ENCODE data around the gene MMP1.

Gene MMP1

GRCh38 chr11:102781676-102782075, 16.3 kb downstream of the MMP1 start:
- Histone ChIP-seq H3K27me3 (ENCODE audit: insufficient read depth, low read length) (no peaks in the 10 kb centered on the region), H3K4me1 (ENCODE audit: insufficient read depth, low read length) (peaks cover 17% of the 10 kb centered on the region), H3K9ac (ENCODE audit: low read depth, low read length) (no peak overlapping the region), H3K9me3 (ENCODE audit: insufficient read depth, low read depth, low read length) (no peaks in the 10 kb centered on the region), H3K4me3 (ENCODE audit: low read length) (no peak overlapping the region), H3K27ac (ENCODE audit: low read length) (no peak overlapping the region), H3K36me3 (ENCODE audit: insufficient read depth, low read depth, low read length) (no peaks in the 10 kb centered on the region)

GRCh38 chr11:102780491-102780918, 17.5 kb downstream of the MMP1 start, which contains the start of gene MMP10:
MMP10 (minus strand) TSS chr11:102780628; CDS start chr11:102780591, 37 bp downstream.
- peak within 1 kb of the TSS; percentile 14; the same call in 1 of the 2 replicates for H3K9ac ChIP-seq (ENCODE audit: low read depth, low read length)
- H3K4me3 ChIP-seq (ENCODE audit: low read length) = no peak within 1 kb of the TSS
- no peaks in the 10 kb centered on the region for H3K9me3 ChIP-seq (ENCODE audit: insufficient read depth, low read depth, low read length)
- H3K27me3 ChIP-seq (ENCODE audit: insufficient read depth, low read length) = no peaks in the 10 kb centered on the region
- peaks cover 17% of the 10 kb centered on the region for H3K4me1 ChIP-seq (ENCODE audit: insufficient read depth, low read length)
- H3K27ac ChIP-seq (ENCODE audit: low read length) = no peak within 1 kb of the TSS
- H3K36me3 ChIP-seq (ENCODE audit: insufficient read depth, low read depth, low read length) = no peaks in the 10 kb centered on the region

- peaks cover 17% of the 10 kb centered on the region for H3K4me1 ChIP-seq (ENCODE audit: insufficient read depth, low read length)
- no peaks in the 10 kb centered on the region for H3K27me3 ChIP-seq (ENCODE audit: insufficient read depth, low read length)
- no peaks in the 10 kb centered on the region for H3K9me3 ChIP-seq (ENCODE audit: insufficient read depth, low read depth, low read length)
- no peak overlapping the region for H3K9ac ChIP-seq (ENCODE audit: low read depth, low read length)
- no peak overlapping the region for H3K4me3 ChIP-seq (ENCODE audit: low read length)
- no peaks in the 10 kb centered on the region for H3K36me3 ChIP-seq (ENCODE audit: insufficient read depth, low read depth, low read length)
- H3K27ac ChIP-seq (ENCODE audit: low read length) = no peak overlapping the region
Observed at GRCh38 chr11:102776454-102776853, 21.5 kb downstream of the MMP1 start.

GRCh38 chr11:102773386-102773785, 24.6 kb downstream of the MMP1 start:
- H3K27ac ChIP-seq (ENCODE audit: low read length) = no peak overlapping the region
- no peaks in the 10 kb centered on the region for H3K27me3 ChIP-seq (ENCODE audit: insufficient read depth, low read length)
- H3K36me3 ChIP-seq (ENCODE audit: insufficient read depth, low read depth, low read length) = no peaks in the 10 kb centered on the region
- no peaks in the 10 kb centered on the region for H3K4me1 ChIP-seq (ENCODE audit: insufficient read depth, low read length)
- no peak overlapping the region for H3K4me3 ChIP-seq (ENCODE audit: low read length)
- no peaks in the 10 kb centered on the region for H3K9me3 ChIP-seq (ENCODE audit: insufficient read depth, low read depth, low read length)
- no peak overlapping the region for H3K9ac ChIP-seq (ENCODE audit: low read depth, low read length)

GRCh38 chr11:102771351-102771750, 26.6 kb downstream of the MMP1 start:
- Histone ChIP-seq H3K9me3 (ENCODE audit: insufficient read depth, low read depth, low read length) (no peaks in the 10 kb centered on the region), H3K27me3 (ENCODE audit: insufficient read depth, low read length) (no peaks in the 10 kb centered on the region), H3K9ac (ENCODE audit: low read depth, low read length) (no peak overlapping the region), H3K27ac (ENCODE audit: low read length) (no peak overlapping the region), H3K4me1 (ENCODE audit: insufficient read depth, low read length) (no peaks in the 10 kb centered on the region), H3K36me3 (ENCODE audit: insufficient read depth, low read depth, low read length) (no peaks in the 10 kb centered on the region), H3K4me3 (ENCODE audit: low read length) (no peak overlapping the region)

- H3K27me3 ChIP-seq (ENCODE audit: insufficient read depth, low read length) = no peaks in the 10 kb centered on the region
- H3K9me3 ChIP-seq (ENCODE audit: insufficient read depth, low read depth, low read length) = no peaks in the 10 kb centered on the region
- H3K9ac ChIP-seq (ENCODE audit: low read depth, low read length) = no peak overlapping the region
- H3K36me3 ChIP-seq (ENCODE audit: insufficient read depth, low read depth, low read length) = no peaks in the 10 kb centered on the region
- H3K4me3 ChIP-seq (ENCODE audit: low read length) = no peak overlapping the region
- no peaks in the 10 kb centered on the region for H3K4me1 ChIP-seq (ENCODE audit: insufficient read depth, low read length)
- no peak overlapping the region for H3K27ac ChIP-seq (ENCODE audit: low read length)
Observed at GRCh38 chr11:102770191-102770590, 27.8 kb downstream of the MMP1 start.

GRCh38 chr11:102767800-102768199, 30.2 kb downstream of the MMP1 start:
- H3K9me3 ChIP-seq (ENCODE audit: insufficient read depth, low read depth, low read length) = no peaks in the 10 kb centered on the region
- no peaks in the 10 kb centered on the region for H3K27me3 ChIP-seq (ENCODE audit: insufficient read depth, low read length)
- H3K36me3 ChIP-seq (ENCODE audit: insufficient read depth, low read depth, low read length) = no peaks in the 10 kb centered on the region
- no peaks in the 10 kb centered on the region for H3K4me1 ChIP-seq (ENCODE audit: insufficient read depth, low read length)
- no peak overlapping the region for H3K9ac ChIP-seq (ENCODE audit: low read depth, low read length)
- no peak overlapping the region for H3K27ac ChIP-seq (ENCODE audit: low read length)
- H3K4me3 ChIP-seq (ENCODE audit: low read length) = no peak overlapping the region

GRCh38 chr11:102763440-102763839, 34.5 kb downstream of the MMP1 start:
- no peak overlapping the region for H3K27ac ChIP-seq (ENCODE audit: low read length)
- H3K27me3 ChIP-seq (ENCODE audit: insufficient read depth, low read length) = no peaks in the 10 kb centered on the region
- no peaks in the 10 kb centered on the region for H3K9me3 ChIP-seq (ENCODE audit: insufficient read depth, low read depth, low read length)
- H3K36me3 ChIP-seq (ENCODE audit: insufficient read depth, low read depth, low read length) = no peaks in the 10 kb centered on the region
- H3K9ac ChIP-seq (ENCODE audit: low read depth, low read length) = no peak overlapping the region
- H3K4me3 ChIP-seq (ENCODE audit: low read length) = no peak overlapping the region
- H3K4me1 ChIP-seq (ENCODE audit: insufficient read depth, low read length) = peaks cover 14% of the 10 kb centered on the region

GRCh38 chr11:102762361-102762767, 35.6 kb downstream of the MMP1 start:
- H3K27ac ChIP-seq (ENCODE audit: low read length) = no peak overlapping the region
- peaks cover 14% of the 10 kb centered on the region for H3K4me1 ChIP-seq (ENCODE audit: insufficient read depth, low read length)
- H3K9ac ChIP-seq (ENCODE audit: low read depth, low read length) = no peak overlapping the region
- no peak overlapping the region for H3K4me3 ChIP-seq (ENCODE audit: low read length)
- no peaks in the 10 kb centered on the region for H3K9me3 ChIP-seq (ENCODE audit: insufficient read depth, low read depth, low read length)
- no peaks in the 10 kb centered on the region for H3K36me3 ChIP-seq (ENCODE audit: insufficient read depth, low read depth, low read length)
- no peaks in the 10 kb centered on the region for H3K27me3 ChIP-seq (ENCODE audit: insufficient read depth, low read length)

- no peak overlapping the region for H3K9ac ChIP-seq (ENCODE audit: low read depth, low read length)
- no peaks in the 10 kb centered on the region for H3K9me3 ChIP-seq (ENCODE audit: insufficient read depth, low read depth, low read length)
- no peak overlapping the region for H3K27ac ChIP-seq (ENCODE audit: low read length)
- no peaks in the 10 kb centered on the region for H3K27me3 ChIP-seq (ENCODE audit: insufficient read depth, low read length)
- H3K4me1 ChIP-seq (ENCODE audit: insufficient read depth, low read length) = peaks cover 14% of the 10 kb centered on the region
- no peak overlapping the region for H3K4me3 ChIP-seq (ENCODE audit: low read length)
- no peaks in the 10 kb centered on the region for H3K36me3 ChIP-seq (ENCODE audit: insufficient read depth, low read depth, low read length)
Observed at GRCh38 chr11:102761646-102762238, 36.2 kb downstream of the MMP1 start.

- H3K4me1 ChIP-seq (ENCODE audit: insufficient read depth, low read length) = peaks cover 14% of the 10 kb centered on the region
- no peaks in the 10 kb centered on the region for H3K9me3 ChIP-seq (ENCODE audit: insufficient read depth, low read depth, low read length)
- no peaks in the 10 kb centered on the region for H3K36me3 ChIP-seq (ENCODE audit: insufficient read depth, low read depth, low read length)
- H3K27ac ChIP-seq (ENCODE audit: low read length) = no peak overlapping the region
- H3K4me3 ChIP-seq (ENCODE audit: low read length) = no peak overlapping the region
- no peaks in the 10 kb centered on the region for H3K27me3 ChIP-seq (ENCODE audit: insufficient read depth, low read length)
- no peak overlapping the region for H3K9ac ChIP-seq (ENCODE audit: low read depth, low read length)
Observed at GRCh38 chr11:102760344-102761035, 37.5 kb downstream of the MMP1 start.

- no peaks in the 10 kb centered on the region for H3K27me3 ChIP-seq (ENCODE audit: insufficient read depth, low read length)
- H3K9me3 ChIP-seq (ENCODE audit: insufficient read depth, low read depth, low read length) = no peaks in the 10 kb centered on the region
- no peak overlapping the region for H3K9ac ChIP-seq (ENCODE audit: low read depth, low read length)
- H3K36me3 ChIP-seq (ENCODE audit: insufficient read depth, low read depth, low read length) = no peaks in the 10 kb centered on the region
- H3K4me3 ChIP-seq (ENCODE audit: low read length) = no peak overlapping the region
- H3K27ac ChIP-seq (ENCODE audit: low read length) = no peak overlapping the region
- peaks cover 19% of the 10 kb centered on the region for H3K4me1 ChIP-seq (ENCODE audit: insufficient read depth, low read length)
Observed at GRCh38 chr11:102757823-102758549, 40.0 kb downstream of the MMP1 start.
